HepG2 (cell line): ENCODE data around the gene AGMO. TPM values are rescaled to one million over a fixed set of nuclear protein-coding genes. Genes with fewer than 3 reads are reported as not detected.

Experiments
- HINFP ChIP-seq: sonication (generic); formaldehyde crosslinking; IDR thresholded peaks from 2 replicates; pipeline ENCODE4 v1.4.0; 2020; ENCODE audit warnings: low read depth, mild to moderate bottlenecking, missing genetic modification reagents
- NBN ChIP-seq: fragments of 450-650 bp; conservative IDR thresholded peaks from 2 replicates; pipeline ENCODE4 v1.6.1; 2017
- SKI ChIP-seq: fragments of 450-650 bp; IDR thresholded peaks from one replicate; pipeline ENCODE4 v1.6.1; 2018; ENCODE audit warnings: mild to moderate bottlenecking; ENCODE audit not compliant: partially characterized antibody
- TFDP2 ChIP-seq: sonication (generic); formaldehyde crosslinking; IDR thresholded peaks from 2 replicates; pipeline ENCODE4 v1.4.0; 2020; ENCODE audit warnings: missing genetic modification reagents
- polyA plus RNA-seq, 8 experiments: library from polyadenylated mRNA; depleted of rRNA in 3 of 8; stranded (reverse) in 7 of 8; unstranded in 1 of 8; fragments of >200 nt; fragmentation: Illumina TruSeq in 4 of 8; extraction: Trizol in 4 of 8; gene quantifications; 2 replicates each; pipeline versions ENCODE4 v1.2.1 to v1.2.3, GENCODE V29; 2011 to 2016; ENCODE audit warnings: low read depth in 4 of 8, missing spikeins in 1 of 8, mixed read lengths in 1 of 8; ENCODE audit not compliant: insufficient read depth in 1 of 8
- total RNA-seq, 5 experiments: library from RNA; depleted of rRNA; stranded (reverse); fragments of >200 nt; fragmentation: Illumina TruSeq; extraction: Trizol; gene quantifications; 2 replicates each; pipeline ENCODE4 v1.2.3, GENCODE V29; 2016; ENCODE audit warnings: low read depth in 1 of 5
- TF ChIP-seq, protein P1 (sequence below): sonication (generic); formaldehyde crosslinking; IDR thresholded peaks from 2 replicates; pipeline ENCODE4 v1.5.0; 2020; ENCODE audit warnings: mild to moderate bottlenecking, missing genetic modification reagents
- TF ChIP-seq, protein P2 (sequence below): sonication (generic); formaldehyde crosslinking; IDR thresholded peaks from 2 replicates; pipeline ENCODE4 v1.4.0; 2020; ENCODE audit warnings: mild to moderate bottlenecking, low read depth, missing genetic modification reagents

Gene AGMO
- total and polyA plus RNA-seq, 2 of the 13 experiments (the other 11 are each of a cell fraction or from before 2014, with no cell fraction given): 0.22 to 0.50 TPM

- TF ChIP-seq, protein P1, sequence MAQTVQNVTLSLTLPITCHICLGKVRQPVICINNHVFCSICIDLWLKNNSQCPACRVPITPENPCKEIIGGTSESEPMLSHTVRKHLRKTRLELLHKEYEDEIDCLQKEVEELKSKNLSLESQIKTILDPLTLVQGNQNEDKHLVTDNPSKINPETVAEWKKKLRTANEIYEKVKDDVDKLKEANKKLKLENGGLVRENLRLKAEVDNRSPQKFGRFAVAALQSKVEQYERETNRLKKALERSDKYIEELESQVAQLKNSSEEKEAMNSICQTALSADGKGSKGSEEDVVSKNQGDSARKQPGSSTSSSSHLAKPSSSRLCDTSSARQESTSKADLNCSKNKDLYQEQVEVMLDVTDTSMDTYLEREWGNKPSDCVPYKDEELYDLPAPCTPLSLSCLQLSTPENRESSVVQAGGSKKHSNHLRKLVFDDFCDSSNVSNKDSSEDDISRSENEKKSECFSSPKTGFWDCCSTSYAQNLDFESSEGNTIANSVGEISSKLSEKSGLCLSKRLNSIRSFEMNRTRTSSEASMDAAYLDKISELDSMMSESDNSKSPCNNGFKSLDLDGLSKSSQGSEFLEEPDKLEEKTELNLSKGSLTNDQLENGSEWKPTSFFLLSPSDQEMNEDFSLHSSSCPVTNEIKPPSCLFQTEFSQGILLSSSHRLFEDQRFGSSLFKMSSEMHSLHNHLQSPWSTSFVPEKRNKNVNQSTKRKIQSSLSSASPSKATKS (CRISPR knock-in tag): no peak
- TF ChIP-seq, protein P2, sequence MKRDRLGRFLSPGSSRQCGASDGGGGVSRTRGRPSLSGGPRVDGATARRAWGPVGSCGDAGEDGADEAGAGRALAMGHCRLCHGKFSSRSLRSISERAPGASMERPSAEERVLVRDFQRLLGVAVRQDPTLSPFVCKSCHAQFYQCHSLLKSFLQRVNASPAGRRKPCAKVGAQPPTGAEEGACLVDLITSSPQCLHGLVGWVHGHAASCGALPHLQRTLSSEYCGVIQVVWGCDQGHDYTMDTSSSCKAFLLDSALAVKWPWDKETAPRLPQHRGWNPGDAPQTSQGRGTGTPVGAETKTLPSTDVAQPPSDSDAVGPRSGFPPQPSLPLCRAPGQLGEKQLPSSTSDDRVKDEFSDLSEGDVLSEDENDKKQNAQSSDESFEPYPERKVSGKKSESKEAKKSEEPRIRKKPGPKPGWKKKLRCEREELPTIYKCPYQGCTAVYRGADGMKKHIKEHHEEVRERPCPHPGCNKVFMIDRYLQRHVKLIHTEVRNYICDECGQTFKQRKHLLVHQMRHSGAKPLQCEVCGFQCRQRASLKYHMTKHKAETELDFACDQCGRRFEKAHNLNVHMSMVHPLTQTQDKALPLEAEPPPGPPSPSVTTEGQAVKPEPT (CRISPR knock-in tag): no peak
- no peak for TF ChIP-seq TFDP2 (CRISPR knock-in tag)
- no peak for TF ChIP-seq SKI
- TF ChIP-seq NBN: no peak
- no peak for TF ChIP-seq HINFP
Observed at GRCh38 chr7:15345216-15345615, 216.6 kb downstream of the AGMO start (continued).
